Esophagus squamous epithelium (tissue), 4 donors: ENCODE results near the gene TMEM120B.

Experiments
- POLR2A ChIP-seq, 4 donors: fragments of 450-650 bp; IDR thresholded peaks; one replicate each; pipeline ENCODE4 v1.6.1; 2017; ENCODE audit warnings: antibody characterized with exemption in 4 of 4, mild to moderate bottlenecking in 4 of 4, moderate library complexity in 3 of 4
- TF ChIP-seq, protein P1 (sequence below), 6 experiments: fragments of 450-650 bp in 4 of 6; fragments of 200-600 bp in 2 of 6; sonication (generic) in 2 of 6; IDR thresholded peaks; one replicate each; pipeline ENCODE4 v1.5.1; 2016 to 2019; ENCODE audit warnings: antibody characterized with exemption in 6 of 6, mild to moderate bottlenecking in 4 of 6, moderate library complexity in 4 of 6

DNA sequence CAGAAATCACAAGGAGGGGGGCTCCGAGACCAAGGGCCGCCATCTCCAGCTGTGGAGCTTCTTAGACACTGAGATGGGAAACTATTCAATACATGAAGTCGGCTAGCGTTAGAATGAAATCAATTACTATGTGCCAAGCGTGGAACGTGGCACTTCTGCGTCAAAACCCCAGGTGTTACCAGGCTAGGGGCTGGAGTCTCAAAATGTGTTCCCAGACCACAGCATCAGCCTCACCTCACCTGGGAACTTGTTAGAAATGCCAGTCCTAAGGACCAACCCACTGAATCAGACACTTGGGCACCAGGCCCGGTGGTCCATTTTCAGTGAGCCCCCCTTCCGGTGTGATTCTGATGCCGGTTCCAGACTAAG is 86.2 kb downstream of the TMEM120B start:
- TF ChIP-seq, protein P1, sequence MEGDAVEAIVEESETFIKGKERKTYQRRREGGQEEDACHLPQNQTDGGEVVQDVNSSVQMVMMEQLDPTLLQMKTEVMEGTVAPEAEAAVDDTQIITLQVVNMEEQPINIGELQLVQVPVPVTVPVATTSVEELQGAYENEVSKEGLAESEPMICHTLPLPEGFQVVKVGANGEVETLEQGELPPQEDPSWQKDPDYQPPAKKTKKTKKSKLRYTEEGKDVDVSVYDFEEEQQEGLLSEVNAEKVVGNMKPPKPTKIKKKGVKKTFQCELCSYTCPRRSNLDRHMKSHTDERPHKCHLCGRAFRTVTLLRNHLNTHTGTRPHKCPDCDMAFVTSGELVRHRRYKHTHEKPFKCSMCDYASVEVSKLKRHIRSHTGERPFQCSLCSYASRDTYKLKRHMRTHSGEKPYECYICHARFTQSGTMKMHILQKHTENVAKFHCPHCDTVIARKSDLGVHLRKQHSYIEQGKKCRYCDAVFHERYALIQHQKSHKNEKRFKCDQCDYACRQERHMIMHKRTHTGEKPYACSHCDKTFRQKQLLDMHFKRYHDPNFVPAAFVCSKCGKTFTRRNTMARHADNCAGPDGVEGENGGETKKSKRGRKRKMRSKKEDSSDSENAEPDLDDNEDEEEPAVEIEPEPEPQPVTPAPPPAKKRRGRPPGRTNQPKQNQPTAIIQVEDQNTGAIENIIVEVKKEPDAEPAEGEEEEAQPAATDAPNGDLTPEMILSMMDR (IDR thresholded peaks at IDR 0.05), result no peak
- no peak for TF ChIP-seq POLR2A (IDR thresholded peaks at IDR 0.05)
